Testis (tissue), 2 donors: Measurements from ENCODE around the gene TBC1D3.
"Not testable (repeated sequence)": the region's sequence is repeated elsewhere in the genome, so short reads cannot be mapped to it uniquely, and the experiment has no call there.

Experiments
- POLR2A ChIP-seq: fragments of 450-650 bp; IDR thresholded peaks from one replicate; pipeline ENCODE4 v1.6.1; 2017; ENCODE audit warnings: antibody characterized with exemption, mild to moderate bottlenecking, moderate library complexity
- TF ChIP-seq, protein P1 (sequence below), 3 experiments: fragments of 450-650 bp in 2 of 3; fragments of 200-600 bp in 1 of 3; sonication (generic) in 1 of 3; IDR thresholded peaks; one replicate each; pipeline ENCODE4 v1.5.1; 2016 to 2019; ENCODE audit warnings: antibody characterized with exemption in 3 of 3, mild to moderate bottlenecking in 2 of 3, moderate library complexity in 1 of 3

DNA sequence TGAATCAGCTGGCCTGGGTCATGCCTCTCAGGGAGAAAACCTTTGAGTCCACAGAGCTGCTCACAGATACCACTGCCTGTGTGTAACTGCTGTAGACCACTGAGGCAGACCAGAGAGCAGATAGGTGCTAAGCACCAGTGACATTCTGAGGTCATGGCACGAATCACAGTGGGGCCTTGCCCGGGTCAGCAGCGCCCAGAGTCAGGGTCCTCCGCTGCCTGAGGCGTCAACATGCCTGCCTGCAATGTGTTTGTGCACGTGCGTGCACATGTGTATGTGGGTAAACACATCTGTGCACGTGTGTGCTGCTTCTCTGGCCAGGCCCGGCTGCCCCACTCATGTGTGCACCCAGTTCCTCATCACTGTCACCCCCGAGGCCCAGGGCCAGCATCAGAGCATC lies at the start of gene TBC1D3:
- not testable (repeated sequence) for TF ChIP-seq POLR2A
- TF ChIP-seq, protein P1, sequence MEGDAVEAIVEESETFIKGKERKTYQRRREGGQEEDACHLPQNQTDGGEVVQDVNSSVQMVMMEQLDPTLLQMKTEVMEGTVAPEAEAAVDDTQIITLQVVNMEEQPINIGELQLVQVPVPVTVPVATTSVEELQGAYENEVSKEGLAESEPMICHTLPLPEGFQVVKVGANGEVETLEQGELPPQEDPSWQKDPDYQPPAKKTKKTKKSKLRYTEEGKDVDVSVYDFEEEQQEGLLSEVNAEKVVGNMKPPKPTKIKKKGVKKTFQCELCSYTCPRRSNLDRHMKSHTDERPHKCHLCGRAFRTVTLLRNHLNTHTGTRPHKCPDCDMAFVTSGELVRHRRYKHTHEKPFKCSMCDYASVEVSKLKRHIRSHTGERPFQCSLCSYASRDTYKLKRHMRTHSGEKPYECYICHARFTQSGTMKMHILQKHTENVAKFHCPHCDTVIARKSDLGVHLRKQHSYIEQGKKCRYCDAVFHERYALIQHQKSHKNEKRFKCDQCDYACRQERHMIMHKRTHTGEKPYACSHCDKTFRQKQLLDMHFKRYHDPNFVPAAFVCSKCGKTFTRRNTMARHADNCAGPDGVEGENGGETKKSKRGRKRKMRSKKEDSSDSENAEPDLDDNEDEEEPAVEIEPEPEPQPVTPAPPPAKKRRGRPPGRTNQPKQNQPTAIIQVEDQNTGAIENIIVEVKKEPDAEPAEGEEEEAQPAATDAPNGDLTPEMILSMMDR (IDR thresholded peaks at IDR 0.05): not testable (repeated sequence)
